ENCODE results near the gene PKN2.

DNA sequence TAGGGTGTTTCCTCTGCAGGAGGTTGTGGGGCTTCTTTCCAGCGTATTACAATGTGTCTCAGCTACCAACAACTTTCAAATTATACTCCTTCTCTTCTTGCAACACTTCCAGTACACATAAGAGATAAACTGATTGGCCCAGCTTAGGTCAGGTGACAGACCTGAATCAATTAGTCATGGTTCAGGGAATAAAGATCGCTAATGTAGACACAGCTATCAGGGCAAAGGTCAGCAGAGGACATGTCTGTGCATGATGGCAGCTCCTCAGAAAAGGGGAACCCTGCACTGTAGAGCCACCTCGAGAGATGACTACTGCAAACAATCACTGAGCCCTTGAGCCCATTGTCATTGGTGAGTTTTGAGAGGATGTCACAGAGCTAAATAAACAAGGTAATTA lies 36.8 kb upstream of the PKN2 start:
- TF ChIP-seq BHLHE40 (IDR thresholded peaks at IDR 0.05; ENCODE audit: borderline replicate concordance): no peak
- TF ChIP-seq CTBP1 (IDR thresholded peaks at IDR 0.05; ENCODE audit: borderline replicate concordance): no peak
